Natural killer cell (primary cell): ENCODE results near the gene SKI. TPM values are rescaled to one million over a fixed set of nuclear protein-coding genes. Genes with fewer than 3 reads are reported as not detected.

ENCODE experiments used
- ATAC-seq, 3 donors: fragments of 150-1000 bp in 2 of 3; fragments of 200-7000 bp in 1 of 3; cut with Tn5 transposase; 1 replicate in 1 of 3; 2 replicates in 2 of 3; pipeline ENCODE4 v1.10.0; 2021; ENCODE audit warnings: mild to moderate bottlenecking in 2 of 3, moderate library complexity in 2 of 3
- DNase-seq, 2 donors: peaks; one replicate each; pipeline versions ENCODE4 v3.0.0 to v3.0.0-alpha.2; 2013 to 2021; ENCODE audit warnings: mixed read lengths in 1 of 2
- H3K27ac ChIP-seq: one replicate; pipeline ENCODE4 v1.5.1; 2013; ENCODE audit warnings: mild to moderate bottlenecking, low read length
- H3K27me3 ChIP-seq: one replicate; pipeline ENCODE4 v1.6.1; 2013; ENCODE audit warnings: low read length; ENCODE audit not compliant: control insufficient read depth, insufficient read depth
- H3K36me3 ChIP-seq: one replicate; pipeline ENCODE4 v1.6.1; 2013; ENCODE audit warnings: low read length; ENCODE audit not compliant: control insufficient read depth, insufficient read depth
- H3K4me1 ChIP-seq: one replicate; pipeline ENCODE4 v1.6.1; 2013; ENCODE audit warnings: low read length; ENCODE audit not compliant: control insufficient read depth, insufficient read depth
- H3K4me3 ChIP-seq: one replicate; pipeline ENCODE4 v1.5.1; 2013; ENCODE audit warnings: low read length
- H3K9me3 ChIP-seq: one replicate; pipeline ENCODE4 v1.6.1; 2013; ENCODE audit warnings: low read length; ENCODE audit not compliant: control insufficient read depth, insufficient read depth
- H3K27ac Mint-ChIP-seq, 2 donors: one replicate each; pipeline ENCODE4 v1.8.0; 2022; ENCODE audit warnings: mild to moderate bottlenecking in 2 of 2, mixed read lengths in 2 of 2, moderate library complexity in 1 of 2
- H3K27me3 Mint-ChIP-seq, 2 donors: one replicate each; pipeline ENCODE4 v1.8.0; 2022; ENCODE audit warnings: low read depth in 2 of 2, mixed read lengths in 2 of 2
- H3K36me3 Mint-ChIP-seq: one replicate; pipeline ENCODE4 v1.8.0; 2022; ENCODE audit warnings: mixed read lengths
- H3K4me1 Mint-ChIP-seq, 2 donors: one replicate each; pipeline ENCODE4 v1.8.0; 2022; ENCODE audit warnings: mixed read lengths in 2 of 2
- H3K4me3 Mint-ChIP-seq: one replicate; pipeline ENCODE4 v1.8.0; 2022; ENCODE audit warnings: mild to moderate bottlenecking, moderate library complexity, mixed read lengths
- H3K9me3 Mint-ChIP-seq, 2 donors: one replicate each; pipeline ENCODE4 v1.8.0; 2022; ENCODE audit warnings: mixed read lengths in 2 of 2
- WGBS: methylation state at CpG from one replicate; pipeline ENCODE4 v1.1.7; 2013; ENCODE audit warnings: missing lambda C conversion rate; ENCODE audit not compliant: insufficient coverage; 5-methylcytosine and 5-hydroxymethylcytosine counted together
- intact Hi-C: fragments of 100-400 bp; cut with micrococcal nuclease; formaldehyde crosslinking; loops from one replicate; pipeline ENCODE4 v1.14.2; 2022
- total RNA-seq, 4 donors: library from RNA; stranded (reverse); fragments of 120-200 nt in 1 of 4; gene quantifications; one replicate each; pipeline versions ENCODE4 v1.2.3 to v1.2.4, GENCODE V29; 2013 to 2022
- TF ChIP-seq, protein P1 (sequence below): fragments of 200-600 bp; IDR thresholded peaks from one replicate; pipeline ENCODE4 v1.8.0; 2022; ENCODE audit warnings: antibody characterized with exemption

Gene SKI
- total RNA-seq, 3 donors from 2014 or later (not counting 1 experiment from before 2014, with no cell fraction given): 96.9 to 145 (median 140) TPM

DNA sequence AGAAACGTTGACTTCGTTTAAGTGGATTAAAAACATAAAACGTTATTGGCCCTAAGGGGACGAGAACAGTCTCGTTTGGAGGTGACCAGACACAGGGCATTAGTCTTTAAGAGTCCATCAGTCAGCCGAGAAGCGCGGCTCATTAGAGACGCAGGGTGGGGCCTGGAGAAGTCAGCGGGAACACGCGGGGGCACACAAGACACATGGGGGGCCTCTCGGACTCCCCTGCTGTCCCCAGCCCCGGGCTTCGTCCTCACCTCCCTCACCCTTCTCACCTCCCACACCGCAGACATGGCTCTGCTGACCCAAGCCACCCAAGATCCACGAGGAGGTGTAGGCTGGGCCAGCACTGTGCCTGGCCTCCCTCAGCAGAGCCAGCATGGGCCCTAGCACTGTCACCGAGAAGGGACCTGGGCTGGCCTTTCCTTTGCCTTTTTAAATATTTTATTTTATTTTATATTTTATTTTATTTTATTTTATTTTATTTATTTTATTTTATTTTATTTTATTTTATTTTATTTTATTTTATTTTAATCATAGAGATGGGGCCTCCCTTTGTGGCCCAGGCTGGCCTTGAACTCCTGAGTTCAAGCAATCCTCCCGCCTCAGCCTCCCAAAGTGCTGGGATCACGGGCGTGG, 114.4 kb downstream of the SKI start:
- no peaks in the 10 kb centered on the region for H3K9me3 ChIP-seq
- H3K36me3 ChIP-seq: no peaks in the 10 kb centered on the region
- Mint-ChIP-seq H3K27ac (no peak overlapping the region), H3K4me1 (no peaks in the 10 kb centered on the region), H3K9me3 (no peaks in the 10 kb centered on the region), H3K36me3 (no peaks in the 10 kb centered on the region), H3K27me3 (no peaks in the 10 kb centered on the region), H3K4me3 (no peak overlapping the region)
- no peak overlapping the region for H3K4me3 ChIP-seq
- no peak for ATAC-seq
- TF ChIP-seq, protein P1, sequence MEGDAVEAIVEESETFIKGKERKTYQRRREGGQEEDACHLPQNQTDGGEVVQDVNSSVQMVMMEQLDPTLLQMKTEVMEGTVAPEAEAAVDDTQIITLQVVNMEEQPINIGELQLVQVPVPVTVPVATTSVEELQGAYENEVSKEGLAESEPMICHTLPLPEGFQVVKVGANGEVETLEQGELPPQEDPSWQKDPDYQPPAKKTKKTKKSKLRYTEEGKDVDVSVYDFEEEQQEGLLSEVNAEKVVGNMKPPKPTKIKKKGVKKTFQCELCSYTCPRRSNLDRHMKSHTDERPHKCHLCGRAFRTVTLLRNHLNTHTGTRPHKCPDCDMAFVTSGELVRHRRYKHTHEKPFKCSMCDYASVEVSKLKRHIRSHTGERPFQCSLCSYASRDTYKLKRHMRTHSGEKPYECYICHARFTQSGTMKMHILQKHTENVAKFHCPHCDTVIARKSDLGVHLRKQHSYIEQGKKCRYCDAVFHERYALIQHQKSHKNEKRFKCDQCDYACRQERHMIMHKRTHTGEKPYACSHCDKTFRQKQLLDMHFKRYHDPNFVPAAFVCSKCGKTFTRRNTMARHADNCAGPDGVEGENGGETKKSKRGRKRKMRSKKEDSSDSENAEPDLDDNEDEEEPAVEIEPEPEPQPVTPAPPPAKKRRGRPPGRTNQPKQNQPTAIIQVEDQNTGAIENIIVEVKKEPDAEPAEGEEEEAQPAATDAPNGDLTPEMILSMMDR: no peak
- intact Hi-C loops: no loop called here
- no peak overlapping the region for H3K27ac ChIP-seq
- 90% methylated on average over 20 of the region's 21 CpGs for WGBS
- H3K4me1 ChIP-seq: no peaks in the 10 kb centered on the region
- H3K27me3 ChIP-seq: no peaks in the 10 kb centered on the region
- DNase-seq: no peak

DNA sequence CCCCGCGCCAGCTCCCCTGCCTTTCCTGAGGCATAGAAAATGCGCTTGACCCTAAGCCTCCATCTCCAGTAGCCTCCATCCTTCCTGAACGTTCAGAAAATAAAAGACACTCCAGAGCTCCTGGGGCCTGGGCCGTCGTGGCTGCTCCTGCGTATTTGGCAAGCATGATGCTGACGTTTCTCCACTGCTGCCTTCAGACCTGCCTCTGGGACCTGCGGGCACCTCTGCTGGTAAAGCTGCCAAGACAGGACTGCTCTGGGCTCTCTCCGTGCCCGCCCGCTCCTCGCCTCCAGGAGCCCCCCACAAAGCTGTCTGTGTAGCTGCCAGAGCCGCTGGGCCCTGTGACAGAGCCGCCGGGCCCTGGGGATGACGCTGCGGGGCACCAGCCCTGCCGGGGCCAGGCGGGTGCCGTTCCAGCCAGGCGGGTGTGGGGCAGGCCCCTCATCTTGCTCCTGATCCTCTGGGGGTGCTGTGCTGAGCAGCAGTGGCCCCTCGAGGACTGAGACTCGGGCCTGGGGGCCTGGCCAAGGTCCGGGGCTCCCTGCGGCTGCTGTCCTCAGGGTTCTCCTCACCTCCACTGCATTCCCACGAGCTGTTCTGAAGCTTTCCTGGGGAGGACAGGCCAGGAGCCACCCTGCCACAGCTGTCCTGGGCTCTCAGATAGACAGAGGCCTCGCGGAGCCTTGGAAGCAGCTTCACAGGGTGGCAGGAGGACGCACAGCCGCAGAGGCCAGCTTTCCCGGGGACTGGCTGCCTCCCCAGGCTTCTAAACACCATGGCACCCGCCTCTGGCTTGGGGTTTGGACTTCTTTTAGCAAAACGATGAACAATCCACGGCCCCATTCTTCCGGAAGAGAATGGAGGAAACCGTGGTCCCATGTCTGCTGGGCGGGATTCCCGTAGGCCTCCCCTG, 115.2 kb downstream of the SKI start:
- H3K36me3 Mint-ChIP-seq: no peaks in the 10 kb centered on the region
- Histone ChIP-seq H3K36me3 (no peaks in the 10 kb centered on the region), H3K4me3 (no peak overlapping the region), H3K4me1 (no peaks in the 10 kb centered on the region), H3K27ac (no peak overlapping the region), H3K27me3 (no peaks in the 10 kb centered on the region), H3K9me3 (no peaks in the 10 kb centered on the region)
- no peaks in the 10 kb centered on the region for H3K4me1 Mint-ChIP-seq
- intact Hi-C loops: no loop called here
- 89% methylated on average over 39 of the region's 39 CpGs for WGBS
- no peak for ATAC-seq
- H3K27ac Mint-ChIP-seq: no peak overlapping the region
- H3K9me3 Mint-ChIP-seq: no peaks in the 10 kb centered on the region
- TF ChIP-seq, protein P1: no peak
- no peak for DNase-seq
- H3K27me3 Mint-ChIP-seq: no peaks in the 10 kb centered on the region
- H3K4me3 Mint-ChIP-seq: no peak overlapping the region

DNA sequence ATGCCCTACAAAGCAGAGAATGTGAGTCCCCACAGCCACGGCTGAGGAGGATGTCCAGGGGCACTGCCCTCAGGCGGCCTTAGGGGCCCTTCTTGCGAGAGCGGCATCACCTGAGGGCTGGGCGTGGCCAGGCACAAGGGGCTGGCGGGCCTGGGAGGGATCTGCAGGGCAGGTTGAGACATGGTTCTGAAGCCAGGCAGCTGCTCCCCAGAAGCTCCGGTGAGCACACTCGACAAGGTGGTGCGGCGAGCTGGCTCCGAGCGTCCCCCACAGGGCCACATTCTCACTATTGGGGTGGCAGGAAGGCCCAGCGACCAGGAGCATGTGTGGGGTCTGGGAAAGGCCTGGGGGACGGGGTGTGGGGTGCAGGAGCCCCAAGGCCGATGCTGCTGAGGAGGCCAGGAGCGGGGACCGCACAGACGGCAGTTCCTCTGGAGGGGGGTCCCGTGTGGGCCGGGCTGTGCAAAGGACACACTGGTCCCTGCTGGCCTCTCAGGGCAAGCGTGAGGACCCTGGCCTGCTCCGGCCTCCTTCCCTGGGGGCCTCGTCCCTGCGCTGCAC, 116.1 kb downstream of the SKI start:
- Mint-ChIP-seq H3K36me3 (no peaks in the 10 kb centered on the region), H3K4me1 (no peaks in the 10 kb centered on the region), H3K27ac (no peak overlapping the region), H3K9me3 (no peaks in the 10 kb centered on the region), H3K4me3 (no peak overlapping the region), H3K27me3 (no peaks in the 10 kb centered on the region)
- TF ChIP-seq, protein P1: no peak
- no peaks in the 10 kb centered on the region for H3K9me3 ChIP-seq
- ATAC-seq (no peak), DNase-seq (no peak)
- 91% methylated on average over 24 of the region's 24 CpGs for WGBS
- no peaks in the 10 kb centered on the region for H3K4me1 ChIP-seq
- no peak overlapping the region for H3K27ac ChIP-seq
- H3K27me3 ChIP-seq: no peaks in the 10 kb centered on the region
- no peaks in the 10 kb centered on the region for H3K36me3 ChIP-seq
- no peak overlapping the region for H3K4me3 ChIP-seq
- intact Hi-C loops: no loop called here
